ENCODE data around the gene STH.
"Not testable (repeated sequence)": the region's sequence is repeated elsewhere in the genome, so short reads cannot be mapped to it uniquely, and the experiment has no call there.

Gene STH

DNA sequence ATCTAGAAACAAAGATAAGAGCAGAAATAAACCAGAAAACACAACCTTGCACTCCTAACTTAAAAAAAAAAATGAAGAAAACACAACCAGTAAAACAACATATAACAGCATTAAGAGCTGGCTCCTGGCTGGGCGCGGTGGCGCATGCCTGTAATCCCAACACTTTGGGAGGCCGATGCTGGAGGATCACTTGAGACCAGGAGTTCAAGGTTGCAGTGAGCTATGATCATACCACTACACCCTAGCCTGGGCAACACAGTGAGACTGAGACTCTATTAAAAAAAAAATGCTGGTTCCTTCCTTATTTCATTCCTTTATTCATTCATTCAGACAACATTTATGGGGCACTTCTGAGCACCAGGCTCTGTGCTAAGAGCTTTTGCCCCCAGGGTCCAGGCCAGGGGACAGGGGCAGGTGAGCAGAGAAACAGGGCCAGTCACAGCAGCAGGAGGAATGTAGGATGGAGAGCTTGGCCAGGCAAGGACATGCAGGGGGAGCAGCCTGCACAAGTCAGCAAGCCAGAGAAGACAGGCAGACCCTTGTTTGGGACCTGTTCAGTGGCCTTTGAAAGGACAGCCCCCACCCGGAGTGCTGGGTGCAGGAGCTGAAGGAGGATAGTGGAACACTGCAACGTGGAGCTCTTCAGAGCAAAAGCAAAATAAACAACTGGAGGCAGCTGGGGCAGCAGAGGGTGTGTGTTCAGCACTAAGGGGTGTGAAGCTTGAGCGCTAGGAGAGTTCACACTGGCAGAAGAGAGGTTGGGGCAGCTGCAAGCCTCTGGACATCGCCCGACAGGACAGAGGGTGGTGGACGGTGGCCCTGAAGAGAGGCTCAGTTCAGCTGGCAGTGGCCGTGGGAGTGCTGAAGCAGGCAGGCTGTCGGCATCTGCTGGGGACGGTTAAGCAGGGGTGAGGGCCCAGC lies 2.6 kb downstream of the STH start:
- H3K4me3 ChIP-seq (replicated peaks; ENCODE audit: low read depth, low read length), result no peak overlapping the region
- no peak for DNase-seq (ENCODE audit: extremely low read depth, low read depth)
- TF ChIP-seq, protein P1, sequence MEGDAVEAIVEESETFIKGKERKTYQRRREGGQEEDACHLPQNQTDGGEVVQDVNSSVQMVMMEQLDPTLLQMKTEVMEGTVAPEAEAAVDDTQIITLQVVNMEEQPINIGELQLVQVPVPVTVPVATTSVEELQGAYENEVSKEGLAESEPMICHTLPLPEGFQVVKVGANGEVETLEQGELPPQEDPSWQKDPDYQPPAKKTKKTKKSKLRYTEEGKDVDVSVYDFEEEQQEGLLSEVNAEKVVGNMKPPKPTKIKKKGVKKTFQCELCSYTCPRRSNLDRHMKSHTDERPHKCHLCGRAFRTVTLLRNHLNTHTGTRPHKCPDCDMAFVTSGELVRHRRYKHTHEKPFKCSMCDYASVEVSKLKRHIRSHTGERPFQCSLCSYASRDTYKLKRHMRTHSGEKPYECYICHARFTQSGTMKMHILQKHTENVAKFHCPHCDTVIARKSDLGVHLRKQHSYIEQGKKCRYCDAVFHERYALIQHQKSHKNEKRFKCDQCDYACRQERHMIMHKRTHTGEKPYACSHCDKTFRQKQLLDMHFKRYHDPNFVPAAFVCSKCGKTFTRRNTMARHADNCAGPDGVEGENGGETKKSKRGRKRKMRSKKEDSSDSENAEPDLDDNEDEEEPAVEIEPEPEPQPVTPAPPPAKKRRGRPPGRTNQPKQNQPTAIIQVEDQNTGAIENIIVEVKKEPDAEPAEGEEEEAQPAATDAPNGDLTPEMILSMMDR (IDR thresholded peaks at IDR 0.05; ENCODE audit: low read depth, low read length, missing control alignments), result no peak

DNA sequence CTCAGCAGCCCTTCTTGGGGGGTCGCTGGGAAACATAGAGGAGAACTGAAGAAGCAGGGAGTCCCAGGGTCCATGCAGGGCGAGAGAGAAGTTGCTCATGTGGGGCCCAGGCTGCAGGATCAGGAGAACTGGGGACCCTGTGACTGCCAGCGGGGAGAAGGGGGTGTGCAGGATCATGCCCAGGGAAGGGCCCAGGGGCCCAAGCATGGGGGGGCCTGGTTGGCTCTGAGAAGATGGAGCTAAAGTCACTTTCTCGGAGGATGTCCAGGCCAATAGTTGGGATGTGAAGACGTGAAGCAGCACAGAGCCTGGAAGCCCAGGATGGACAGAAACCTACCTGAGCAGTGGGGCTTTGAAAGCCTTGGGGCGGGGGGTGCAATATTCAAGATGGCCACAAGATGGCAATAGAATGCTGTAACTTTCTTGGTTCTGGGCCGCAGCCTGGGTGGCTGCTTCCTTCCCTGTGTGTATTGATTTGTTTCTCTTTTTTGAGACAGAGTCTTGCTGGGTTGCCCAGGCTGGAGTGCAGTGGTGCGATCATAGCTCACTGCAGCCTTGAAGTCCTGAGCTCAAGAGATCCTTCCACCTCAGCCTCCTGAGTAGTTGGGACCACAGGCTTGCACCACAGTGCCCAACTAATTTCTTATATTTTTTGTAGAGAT lies 3.4 kb downstream of the STH start:
- peak; percentile 17 for DNase-seq (ENCODE audit: extremely low read depth, low read depth)
- H3K4me3 ChIP-seq (replicated peaks; ENCODE audit: low read depth, low read length), result no peak overlapping the region
- TF ChIP-seq, protein P1 (IDR thresholded peaks at IDR 0.05; ENCODE audit: low read depth, low read length, missing control alignments), result peak; percentile 81

DNA sequence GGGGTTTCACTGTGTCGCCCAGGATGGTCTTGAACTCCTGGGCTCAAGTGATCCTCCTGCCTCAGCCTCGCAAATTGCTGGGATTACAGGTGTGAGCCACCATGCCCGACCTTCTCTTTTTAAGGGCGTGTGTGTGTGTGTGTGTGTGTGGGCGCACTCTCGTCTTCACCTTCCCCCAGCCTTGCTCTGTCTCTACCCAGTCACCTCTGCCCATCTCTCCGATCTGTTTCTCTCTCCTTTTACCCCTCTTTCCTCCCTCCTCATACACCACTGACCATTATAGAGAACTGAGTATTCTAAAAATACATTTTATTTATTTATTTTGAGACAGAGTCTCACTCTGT lies 3.9 kb downstream of the STH start:
- no peak overlapping the region for H3K4me3 ChIP-seq (replicated peaks; ENCODE audit: low read depth, low read length)
- no peak for DNase-seq (ENCODE audit: extremely low read depth, low read depth)
- TF ChIP-seq, protein P1 (IDR thresholded peaks at IDR 0.05; ENCODE audit: low read depth, low read length, missing control alignments), result no peak

GRCh38 chr17:46003907-46004748 lies 5.1 kb downstream of the STH start:
- no peak for DNase-seq (ENCODE audit: extremely low read depth, low read depth)

GRCh38 chr17:46006082-46006481 lies 7.0 kb downstream of the STH start:
- DNase-seq (ENCODE audit: extremely low read depth, low read depth); H3K4me3 ChIP-seq (replicated peaks; ENCODE audit: low read depth, low read length): not testable (repeated sequence)

More at GRCh38 chr17:46003907-46004748, 5.1 kb downstream of the STH start:
- H3K4me3 ChIP-seq (replicated peaks; ENCODE audit: low read depth, low read length), result no peak overlapping the region
- TF ChIP-seq, protein P1 (IDR thresholded peaks at IDR 0.05; ENCODE audit: low read depth, low read length, missing control alignments), result no peak

DNA sequence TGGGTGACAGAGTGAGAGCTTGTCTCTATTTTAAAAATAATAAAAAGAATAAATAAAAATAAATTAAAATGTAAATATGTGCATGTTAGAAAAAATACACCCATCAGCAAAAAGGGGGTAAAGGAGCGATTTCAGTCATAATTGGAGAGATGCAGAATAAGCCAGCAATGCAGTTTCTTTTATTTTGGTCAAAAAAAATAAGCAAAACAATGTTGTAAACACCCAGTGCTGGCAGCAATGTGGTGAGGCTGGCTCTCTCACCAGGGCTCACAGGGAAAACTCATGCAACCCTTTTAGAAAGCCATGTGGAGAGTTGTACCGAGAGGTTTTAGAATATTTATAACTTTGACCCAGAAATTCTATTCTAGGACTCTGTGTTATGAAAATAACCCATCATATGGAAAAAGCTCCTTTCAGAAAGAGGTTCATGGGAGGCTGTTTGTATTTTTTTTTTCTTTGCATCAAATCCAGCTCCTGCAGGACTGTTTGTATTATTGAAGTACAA lies 8.5 kb downstream of the STH start:
- TF ChIP-seq, protein P1 (IDR thresholded peaks at IDR 0.05; ENCODE audit: low read depth, low read length, missing control alignments), result no peak
- no peak for DNase-seq (ENCODE audit: extremely low read depth, low read depth)
- H3K4me3 ChIP-seq (replicated peaks; ENCODE audit: low read depth, low read length), result no peak overlapping the region

Data from HFF-Myc (cell line).